ENCODE results near the gene TRAPPC11.
A peak's percentile ranks its signal among the peaks of the same experiment; 100 is the strongest.
"Not testable (repeated sequence)": the region's sequence is repeated elsewhere in the genome, so short reads cannot be mapped to it uniquely, and the experiment has no call there.

Gene TRAPPC11
- total RNA-seq, result 109 to 121 reads per million in 2 donors

DNA sequence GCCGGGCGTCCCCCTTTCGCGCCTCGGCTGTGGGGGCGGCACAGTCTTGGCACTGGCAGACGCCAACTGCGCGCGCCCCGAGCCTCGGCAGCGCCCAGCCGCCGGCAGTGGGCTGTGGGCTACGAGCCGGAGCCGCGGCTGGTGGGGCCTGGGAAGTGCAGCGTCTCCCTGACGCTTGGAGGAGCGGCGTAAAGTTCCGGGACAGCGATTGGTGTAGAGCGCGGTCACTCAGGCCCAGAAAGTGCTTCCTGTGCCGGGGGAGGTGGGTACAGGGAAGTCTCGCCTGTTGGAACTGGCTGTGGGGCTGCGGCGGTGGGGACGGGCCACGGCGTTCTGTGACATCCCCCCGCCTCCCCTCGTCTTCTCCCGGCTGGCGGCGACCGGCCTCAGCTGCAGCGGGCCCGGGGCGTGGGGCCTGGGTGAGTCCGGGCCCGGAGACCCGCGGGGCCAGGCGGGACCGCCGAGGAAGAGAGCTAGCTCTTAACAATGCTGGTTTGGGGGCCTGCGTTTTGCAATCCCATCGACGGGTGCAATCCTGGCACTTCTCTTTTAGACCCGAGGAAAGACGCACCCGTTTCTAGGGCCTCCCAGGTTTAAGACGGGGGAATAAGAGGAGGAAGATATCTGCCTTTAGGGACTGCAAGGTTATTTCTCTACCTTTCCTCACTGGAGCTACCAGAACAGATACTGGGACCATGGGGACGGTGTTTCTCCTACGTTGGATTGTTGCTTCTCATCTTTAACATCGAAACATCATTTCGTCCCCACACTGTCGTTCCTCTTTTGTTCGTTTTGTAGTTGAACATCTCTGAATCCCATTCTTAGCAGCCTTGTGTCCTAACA is at the start of gene TRAPPC11, which contains the start of gene RWDD4:
Gene TRAPPC11, plus strand, starts transcription at position 265 of the 843 bp plus-strand sequence. CDS start 4,575 bp downstream, outside the sequence.
Gene RWDD4, minus strand, starts transcription at position 157 of the 843 bp plus-strand sequence. CDS start 233 bp downstream, outside the sequence.
- peak; percentile 89 for DNase-seq

DNA sequence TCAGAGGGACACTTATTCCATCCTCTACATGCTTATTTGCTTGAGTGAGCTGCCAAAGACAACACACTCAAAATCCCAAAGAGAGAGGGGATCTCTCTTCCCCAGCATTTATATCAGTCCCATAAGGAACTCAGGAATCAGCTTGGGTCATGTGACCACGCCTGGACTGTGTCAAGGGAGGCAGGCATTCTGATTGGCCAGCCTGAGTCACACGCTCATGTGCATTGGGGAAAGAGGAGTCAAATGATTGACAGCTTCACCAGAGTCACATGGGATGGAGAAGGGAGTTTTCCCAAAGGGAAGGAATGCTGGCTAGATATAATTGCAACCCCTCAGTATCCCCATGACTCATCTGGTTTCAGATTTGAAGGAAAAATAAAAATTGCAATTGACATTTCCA is 49.1 kb upstream of the TRAPPC11 start:
- no peak for DNase-seq

DNA sequence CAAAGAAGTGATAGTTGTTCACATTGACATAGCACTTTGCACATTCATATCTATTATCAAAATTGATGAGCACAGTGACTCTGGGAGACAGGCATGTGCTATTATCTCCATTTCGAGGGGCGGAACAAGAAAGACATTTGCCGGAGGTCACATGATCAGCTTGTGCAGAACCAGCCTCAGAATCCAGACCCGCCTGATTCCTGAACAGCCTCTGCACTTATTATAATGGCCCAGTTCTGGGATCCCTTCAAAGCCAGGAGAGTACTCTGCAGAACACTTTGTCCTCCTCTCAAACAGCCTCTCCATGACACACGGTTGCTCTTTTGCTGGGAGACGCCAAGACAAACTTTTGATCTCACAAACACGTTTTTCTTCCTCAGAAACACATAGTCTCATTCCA is 48.5 kb upstream of the TRAPPC11 start:
- no peak for DNase-seq

DNA sequence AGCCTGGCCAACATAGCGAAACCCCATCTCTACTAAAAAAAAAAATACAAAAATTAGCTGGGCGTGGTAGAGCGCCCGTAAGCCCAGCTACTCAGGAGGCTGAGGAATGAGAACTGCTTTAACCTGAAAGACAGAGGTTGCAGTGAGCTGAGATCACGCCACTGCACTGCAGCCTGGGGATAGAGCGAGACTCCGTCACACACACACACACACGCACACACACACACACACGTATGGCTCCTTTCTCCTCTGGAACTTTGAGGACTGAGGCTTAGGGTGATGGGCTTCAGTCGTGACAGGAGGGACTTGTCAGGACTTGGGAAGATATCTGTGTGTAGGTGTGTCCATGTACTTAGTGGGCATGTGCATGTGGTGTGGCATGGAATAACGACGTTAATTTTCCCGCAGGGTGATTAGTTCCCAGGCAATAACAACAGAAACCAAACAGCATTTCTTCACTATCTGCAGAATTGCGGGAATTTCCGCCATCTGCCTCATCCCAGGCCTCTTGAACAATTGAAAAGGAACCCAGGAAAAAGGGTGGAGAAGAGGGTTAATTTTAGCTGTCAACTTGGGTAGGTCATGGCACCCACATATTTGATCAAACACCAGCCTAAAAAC is 47.8 kb upstream of the TRAPPC11 start:
- DNase-seq, result no peak

DNA sequence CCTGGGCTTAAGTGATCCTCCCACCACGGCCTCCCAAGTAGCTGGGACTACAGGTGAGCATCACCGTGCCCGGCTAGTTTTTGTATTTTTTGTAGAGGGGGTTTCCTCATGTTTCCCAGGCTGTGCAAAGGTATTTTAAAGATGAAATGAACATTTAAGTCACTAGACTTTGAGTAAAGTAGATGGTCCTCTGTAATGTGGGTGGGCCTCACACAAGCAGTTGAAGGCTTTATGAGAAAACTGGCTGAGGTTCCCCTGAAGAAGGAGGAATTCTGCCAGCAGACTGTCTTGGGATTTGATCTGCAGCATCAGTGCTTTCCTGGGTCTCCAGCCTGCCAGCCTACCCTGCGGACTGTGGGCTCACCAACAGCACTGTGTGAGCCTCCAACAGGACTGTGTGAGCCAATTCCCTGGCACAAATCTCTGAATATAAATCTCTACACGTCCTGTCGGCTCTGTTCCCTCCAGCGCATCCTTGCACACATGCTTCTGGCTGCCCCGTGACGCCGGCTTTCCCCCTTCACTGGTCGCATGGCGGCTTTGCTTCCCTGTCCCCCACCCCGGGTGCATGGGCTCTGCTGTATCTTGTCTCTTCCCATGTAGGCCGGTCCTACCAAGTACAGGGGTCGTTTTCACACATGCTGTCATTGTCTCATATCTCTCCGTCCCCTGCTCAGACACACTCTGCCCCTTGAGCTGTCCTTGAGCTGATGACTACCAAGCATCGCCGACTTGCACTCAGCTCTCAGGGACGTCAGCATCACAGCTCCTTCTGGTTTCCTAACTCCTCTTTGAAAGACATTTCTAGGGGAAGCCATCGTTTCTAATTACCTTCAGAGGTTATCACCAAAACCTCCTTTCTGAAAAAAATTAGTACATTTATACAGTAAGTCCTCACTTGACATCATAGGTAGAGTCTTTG is 46.5 kb upstream of the TRAPPC11 start:
- DNase-seq, result no peak

DNA sequence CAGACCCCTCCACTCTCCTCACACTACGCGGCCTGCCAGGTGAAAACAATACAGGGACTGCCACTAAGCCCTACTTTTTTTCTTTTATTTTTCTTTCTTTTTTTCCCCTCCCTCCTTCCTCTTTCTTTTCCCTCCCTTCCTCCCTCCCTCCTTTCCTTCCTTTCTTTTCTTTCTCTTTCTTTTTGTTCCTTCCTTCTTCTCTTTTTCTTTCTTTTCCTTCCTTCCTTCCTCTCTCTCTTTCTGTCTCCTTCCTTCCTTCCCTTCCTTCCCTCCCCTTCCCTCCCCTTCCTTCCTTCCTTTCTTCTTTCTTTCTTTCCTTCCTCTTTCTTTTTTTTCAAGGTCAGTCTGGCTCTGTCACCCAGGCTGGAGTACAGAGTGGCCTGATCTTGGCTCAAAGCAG is 42.0 kb upstream of the TRAPPC11 start:
- no peak for DNase-seq

DNA sequence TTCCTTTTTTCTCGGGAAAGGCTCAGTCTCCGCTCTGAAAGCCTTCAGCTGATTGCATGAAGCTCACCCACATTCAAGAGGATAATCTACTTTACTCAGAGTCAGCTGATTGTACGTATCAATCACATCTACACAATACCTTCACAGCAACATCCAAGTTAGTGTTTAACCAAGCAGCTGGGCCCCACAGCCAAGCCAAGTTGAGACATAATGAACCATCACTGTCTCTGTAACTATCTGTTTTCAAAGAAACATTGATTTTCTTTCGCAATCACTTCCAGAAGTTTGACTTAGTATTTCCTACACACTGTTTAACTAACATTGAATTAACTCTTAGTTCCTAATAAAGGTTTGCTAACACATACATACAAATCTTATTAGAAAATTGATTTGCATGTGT is 40.4 kb upstream of the TRAPPC11 start:
- no peak for DNase-seq

DNA sequence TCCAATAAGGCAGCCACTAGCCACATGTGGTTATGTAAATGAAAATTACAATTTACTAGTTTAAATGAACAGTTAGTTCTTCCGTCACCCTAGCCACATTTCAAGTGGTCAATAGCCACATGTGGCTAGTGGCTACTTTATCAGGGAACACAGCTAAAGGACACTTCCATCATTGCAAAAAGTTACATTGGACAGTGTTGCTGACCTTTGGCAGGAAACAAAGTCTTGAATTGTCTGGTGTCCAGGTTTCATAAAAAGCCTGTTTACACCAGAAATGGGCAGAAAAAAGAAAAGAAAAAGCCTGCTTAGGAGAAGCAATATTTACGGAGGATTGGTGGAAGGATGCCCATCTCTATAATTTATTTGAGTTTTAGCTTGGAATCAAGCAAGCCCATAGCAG is 38.7 kb upstream of the TRAPPC11 start:
- no peak for DNase-seq

DNA sequence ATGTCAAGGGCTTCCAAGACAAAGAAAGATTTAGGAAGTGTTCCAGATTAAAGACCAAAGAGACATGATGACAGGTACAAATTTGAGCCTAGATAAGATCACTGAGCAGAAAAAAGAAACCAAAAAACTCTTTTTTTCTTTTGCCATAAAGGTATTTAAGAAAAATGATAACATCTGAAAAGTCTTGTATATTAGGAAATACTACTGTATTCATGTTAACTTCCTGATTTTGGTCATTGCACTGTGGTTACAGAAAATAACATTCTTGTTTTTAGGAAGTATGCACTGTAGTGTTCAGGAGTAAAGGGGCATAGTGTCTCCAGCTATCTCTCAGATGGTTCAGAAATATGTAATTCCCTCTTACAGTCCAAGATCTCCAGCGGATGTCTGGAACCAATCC is 37.2 kb upstream of the TRAPPC11 start:
- no peak for DNase-seq

DNA sequence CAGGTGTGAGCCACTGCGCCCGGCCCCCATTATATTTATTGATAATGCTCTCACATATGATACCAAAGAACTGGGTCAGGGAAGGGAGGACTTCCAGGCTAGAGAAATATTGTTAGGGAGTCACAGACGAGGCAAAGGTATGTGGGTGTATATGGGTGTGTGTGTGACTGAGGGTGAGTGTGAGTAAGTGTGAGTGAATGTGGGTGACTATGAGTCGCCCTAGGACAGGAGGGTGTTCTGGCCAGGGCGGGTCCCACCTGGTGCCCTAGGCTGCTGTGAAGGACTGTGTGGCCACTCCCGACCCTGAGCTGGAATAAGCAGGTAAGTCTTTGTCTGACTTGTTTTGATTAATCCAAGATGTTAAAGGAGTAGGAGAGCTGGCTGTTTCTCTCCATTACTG is 34.5 kb upstream of the TRAPPC11 start:
- no peak for DNase-seq

DNA sequence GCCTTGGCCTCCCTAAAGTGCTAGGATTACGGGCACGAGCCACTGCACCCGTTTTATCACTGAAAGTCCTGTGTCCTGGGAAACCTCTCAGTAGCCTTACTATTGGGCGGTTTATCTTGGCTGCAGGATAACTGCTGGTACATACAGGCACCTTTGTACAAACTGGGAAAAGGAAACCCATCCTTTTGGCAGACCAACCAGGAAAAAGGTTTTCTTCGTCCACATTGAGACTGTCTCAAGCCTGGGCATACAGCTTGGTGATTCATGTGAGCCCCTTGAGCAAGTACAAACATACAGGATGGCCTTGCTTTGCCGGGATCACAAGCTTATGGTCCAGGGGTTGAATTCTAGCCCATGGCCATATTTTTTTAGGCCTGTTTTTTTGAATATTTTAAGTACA is 32.9 kb upstream of the TRAPPC11 start:
- DNase-seq, result no peak

DNA sequence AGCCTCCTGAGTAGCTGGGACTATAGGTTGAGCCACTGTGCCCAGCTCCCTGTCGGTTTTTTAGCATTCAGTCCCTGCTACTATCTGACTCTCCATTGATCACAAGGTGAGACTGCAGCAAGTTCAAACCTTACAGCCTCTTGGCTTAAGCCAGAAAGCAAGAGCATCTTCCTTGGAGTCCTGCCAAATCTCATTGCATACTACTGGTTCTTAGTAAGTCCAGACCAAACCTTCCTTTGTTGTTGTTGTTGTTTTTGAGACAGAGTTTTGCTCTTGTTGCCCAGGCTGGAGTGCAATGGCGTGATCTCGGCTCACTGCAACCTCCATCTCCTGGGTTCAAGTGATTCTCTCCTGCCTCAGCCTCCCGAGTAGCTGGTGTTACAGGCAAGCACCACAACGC is 31.8 kb upstream of the TRAPPC11 start:
- not testable (repeated sequence) for DNase-seq

DNA sequence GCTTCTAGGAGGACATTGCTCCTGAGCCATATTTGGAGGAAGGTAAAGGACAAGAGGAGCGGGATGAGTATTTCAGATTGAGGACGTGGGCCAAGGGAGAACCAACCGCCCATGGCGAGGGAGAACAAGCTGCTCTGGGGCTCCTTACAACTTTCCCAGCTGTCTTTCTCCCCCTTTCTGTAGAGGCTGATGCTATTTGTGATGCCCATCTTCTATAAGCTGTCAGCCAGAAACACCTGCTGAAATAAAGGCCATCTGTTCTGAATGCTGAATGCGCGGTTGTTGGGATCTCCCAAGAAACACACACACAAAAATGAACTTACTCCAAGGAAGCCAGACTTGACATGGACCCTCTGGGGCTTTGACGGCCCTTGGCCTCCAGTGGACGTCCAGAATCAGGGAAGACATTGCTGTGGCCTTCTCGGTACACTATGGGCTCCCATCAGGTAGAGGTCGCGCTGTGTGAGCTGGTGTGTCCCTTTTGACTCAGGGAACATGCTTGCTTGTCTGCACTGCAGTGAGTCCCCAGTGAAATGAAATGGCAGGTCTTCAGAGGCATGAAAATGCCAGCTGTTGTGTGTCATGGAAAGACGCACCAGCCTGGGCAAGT is 31.0 kb upstream of the TRAPPC11 start:
- DNase-seq, result no peak

DNA sequence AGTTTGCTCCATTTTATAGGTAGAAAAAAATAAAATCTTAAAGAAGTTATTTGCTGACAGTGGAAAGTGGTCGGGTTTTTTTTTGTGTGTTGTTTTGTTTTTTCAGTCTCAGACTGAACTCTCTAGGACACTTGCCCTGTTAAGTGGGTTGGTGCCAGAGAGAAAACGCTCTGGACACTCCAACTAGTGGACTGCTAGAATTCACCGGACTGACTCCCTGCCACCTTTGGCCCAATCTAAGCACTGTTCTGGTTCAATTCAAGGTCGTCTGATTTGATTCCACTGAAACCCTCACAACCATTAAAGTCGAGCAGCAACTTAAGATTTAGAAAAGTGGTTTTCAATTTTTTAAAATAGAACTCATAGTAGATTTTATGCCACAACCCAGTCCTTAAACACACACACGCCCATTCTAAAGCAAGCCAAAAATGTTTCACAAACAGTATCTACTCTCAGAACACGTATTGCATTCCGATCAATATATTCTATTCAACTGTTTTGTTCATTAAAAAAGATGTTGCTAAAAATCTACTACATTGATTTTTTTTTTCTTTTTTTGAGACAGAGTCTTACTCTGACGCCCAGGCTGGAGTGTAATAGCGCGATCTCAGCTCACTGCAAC is 27.4 kb upstream of the TRAPPC11 start:
- DNase-seq, result no peak

DNA sequence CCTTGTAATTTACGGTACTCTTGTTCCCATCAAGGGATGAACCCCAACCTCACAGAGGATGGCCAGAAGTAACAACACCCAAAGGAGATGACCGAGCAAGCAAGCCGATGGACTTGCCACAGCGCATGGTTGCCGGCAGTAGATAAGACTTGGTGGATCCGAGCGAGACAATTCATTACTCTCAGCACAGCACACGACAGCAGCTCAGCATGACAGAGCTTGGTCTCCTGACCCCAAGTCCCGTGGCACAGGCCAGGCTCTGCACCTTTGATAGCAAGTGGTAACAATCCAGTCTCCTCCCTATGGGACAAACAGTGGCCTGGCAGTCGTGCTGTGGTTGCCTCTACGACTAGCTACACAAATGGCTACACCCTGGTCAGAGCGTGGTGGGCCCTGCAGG is 26.4 kb upstream of the TRAPPC11 start:
- DNase-seq, result no peak

DNA sequence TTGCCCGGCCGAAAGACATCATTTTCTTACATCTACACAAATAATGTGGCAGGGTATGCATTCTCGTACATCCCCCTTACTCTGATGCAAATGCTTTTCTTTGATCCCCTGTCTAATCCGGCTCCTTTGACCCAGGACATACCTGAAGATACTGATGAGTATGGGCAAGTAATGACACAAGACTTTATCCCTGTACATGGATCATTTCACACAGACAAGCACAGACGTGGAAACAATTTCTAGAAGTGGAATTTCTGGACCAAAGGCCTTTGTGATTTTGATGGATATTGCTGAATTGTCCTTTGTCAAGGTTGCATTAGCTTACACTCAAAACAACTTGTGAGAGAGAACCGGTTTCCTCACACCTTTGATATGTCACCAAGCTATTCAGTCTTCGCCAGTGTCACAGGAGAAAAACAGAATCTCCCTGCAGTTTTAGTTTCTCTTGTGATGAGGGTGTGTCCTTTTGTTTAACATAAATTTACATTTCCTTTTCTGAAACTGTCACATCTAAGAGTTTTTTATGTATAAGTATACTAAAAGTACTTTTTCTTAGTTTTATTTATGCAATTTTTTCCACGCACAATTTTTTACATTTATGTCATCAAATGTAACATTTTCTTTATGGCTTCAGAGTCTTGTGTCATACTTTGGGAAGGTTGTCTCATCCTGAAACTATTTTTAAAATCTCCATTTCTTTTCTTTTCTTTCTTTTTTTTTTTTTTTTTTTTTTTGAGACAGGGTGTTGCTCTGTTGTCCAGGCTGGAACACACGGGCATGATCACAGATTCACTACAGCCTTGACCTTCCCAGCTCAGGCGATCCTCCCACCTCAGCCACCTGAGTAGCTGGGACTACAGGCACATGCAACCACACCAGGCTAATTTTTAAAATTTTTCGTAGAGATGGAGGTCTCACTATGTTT is 25.4 kb upstream of the TRAPPC11 start:
- no peak for DNase-seq

DNA sequence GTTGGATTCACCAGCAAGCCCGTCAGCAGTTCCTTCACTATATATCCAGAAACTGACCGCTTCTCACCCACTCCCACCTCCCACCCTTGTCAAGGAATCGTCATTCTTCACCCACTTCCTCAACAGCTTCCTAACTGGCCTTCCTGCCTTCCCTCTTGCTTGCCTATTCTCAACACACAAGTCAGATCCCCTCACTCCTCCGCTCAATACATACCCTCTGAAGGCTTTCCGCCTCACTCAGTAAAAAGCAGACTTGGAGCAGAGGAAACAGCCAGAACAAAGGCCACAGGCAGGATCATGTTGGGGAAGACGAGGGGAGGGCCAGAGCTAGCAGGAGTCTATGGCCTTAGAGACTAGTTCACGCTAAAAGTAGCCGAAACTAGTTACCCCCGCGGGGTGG is 23.8 kb upstream of the TRAPPC11 start:
- DNase-seq, result no peak

DNA sequence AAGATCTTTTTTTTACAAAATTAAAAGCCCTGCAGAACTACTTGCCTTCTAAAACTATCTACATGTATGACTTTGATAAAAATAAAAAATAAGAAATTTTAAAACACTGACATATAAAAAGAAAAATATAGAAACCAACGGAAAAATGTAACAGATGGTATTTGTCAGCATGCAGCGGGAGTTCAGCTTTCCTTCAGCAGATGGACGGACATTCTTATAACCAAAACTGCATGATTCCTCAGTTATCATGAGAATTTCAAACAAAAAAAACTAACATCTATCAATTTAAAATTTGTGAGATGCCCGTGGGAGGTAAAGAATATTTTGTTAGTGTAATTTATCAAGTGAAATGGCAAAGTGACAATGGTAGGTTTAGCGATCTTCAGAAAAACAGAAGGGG is 23.4 kb upstream of the TRAPPC11 start:
- no peak for DNase-seq

DNA sequence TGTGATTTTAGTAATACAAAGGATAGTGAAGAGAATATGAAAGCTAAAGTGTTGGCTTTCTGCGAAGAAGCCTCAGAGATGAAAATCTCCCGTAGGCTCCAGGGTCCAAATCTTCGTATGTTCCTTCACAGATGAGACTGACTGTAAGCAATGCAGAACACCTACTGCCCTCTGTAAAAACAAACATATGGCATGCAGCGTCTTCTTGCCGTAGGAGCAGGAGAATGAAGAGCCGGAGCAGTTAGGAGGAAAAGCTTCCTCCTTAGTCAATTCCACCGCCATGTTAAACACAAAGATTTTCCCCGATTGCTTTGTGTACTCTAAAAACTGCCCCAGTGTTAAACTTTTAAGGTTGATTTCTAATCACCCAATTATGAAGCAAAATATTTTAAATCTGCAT is 22.6 kb upstream of the TRAPPC11 start:
- DNase-seq, result no peak

DNA sequence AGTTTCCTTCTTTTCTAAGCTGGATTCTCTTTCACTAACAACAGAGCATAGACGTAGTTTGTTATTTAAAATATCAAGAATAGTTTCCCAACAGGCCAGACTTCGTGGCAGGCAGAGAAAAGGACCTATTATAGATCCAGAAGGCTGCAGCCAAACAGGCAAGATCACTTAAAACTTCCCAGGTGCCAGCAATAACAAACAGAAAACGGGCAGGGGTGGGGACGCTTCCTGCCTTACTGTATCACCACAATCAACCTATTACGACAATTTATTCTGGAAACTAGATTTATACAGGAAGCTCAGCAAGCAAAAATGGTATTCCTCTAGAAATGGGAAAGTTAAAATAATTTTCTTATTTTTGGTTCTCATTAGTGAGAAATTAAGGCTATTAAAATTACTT is 22.2 kb upstream of the TRAPPC11 start:
- no peak for DNase-seq

DNA sequence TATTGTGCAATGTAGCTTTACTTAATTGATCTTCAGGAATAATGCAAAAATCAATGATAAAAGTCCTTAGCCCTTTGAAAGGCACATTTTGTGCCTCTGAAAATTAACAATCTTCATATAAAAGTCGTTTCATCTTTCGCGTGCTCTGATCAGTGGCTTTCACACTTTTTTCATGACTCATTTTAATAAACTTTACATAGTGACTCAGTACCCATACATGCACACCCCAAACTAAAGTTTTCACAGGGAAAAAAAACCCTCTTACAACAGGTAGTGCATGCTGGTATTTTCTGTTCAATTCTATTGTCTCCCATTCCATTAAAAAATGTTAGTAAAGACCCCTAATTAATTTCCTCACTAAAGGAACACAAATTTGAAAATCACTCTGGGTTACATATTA is 21.6 kb upstream of the TRAPPC11 start:
- no peak for DNase-seq
